ENCODE results near the gene NHP2.

DNA sequence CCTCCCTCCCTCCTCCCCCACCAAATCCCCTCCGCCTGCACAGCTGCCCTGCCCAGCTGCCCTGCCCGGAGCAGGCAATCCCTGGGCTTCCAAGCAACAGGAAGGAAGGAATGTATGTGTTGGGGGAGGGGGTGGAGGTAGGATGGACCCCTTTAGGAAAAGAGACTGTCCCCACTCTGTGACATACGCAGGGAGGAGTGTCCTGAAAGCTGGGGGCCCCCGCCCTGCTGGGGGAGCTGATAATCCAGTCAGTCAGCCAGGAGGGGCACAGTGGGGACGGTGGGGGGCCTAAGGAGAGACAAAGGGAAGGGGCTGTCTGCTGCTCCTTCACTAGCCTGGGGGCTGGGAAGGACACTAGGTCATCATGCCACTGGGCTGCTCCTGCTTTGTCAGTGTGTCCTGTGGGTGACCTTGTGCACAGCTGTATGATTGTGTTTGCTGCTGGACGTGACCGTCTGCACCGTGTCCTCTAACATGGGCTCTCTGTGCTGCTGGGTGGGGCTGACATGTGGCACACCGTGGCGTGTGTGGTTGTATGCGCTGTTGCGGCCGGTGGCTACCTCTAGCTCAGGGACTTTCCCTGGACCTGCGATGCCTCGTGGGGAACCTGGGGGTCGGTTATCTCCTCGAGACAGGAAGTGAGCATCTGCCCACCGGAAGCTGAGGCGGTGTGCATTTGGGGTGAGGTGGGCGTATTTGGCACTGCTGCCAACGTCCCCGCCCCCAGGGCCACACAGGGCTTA, 37.4 kb downstream of the NHP2 start:
- TF ChIP-seq POLR2A (IDR thresholded peaks at IDR 0.05; ENCODE audit: low read depth, low read length) (no peak), TAF1 (IDR thresholded peaks at IDR 0.05; ENCODE audit: low read depth, low read length) (no peak), POLR2AphosphoS5 (IDR thresholded peaks at IDR 0.05; ENCODE audit: low read depth, low read length) (0 out of 2 replicates have a peak, but pooled peaks have one; percentile 28)
